Tibial nerve (tissue), 4 donors: ENCODE data around the gene CNOT2. TPM values are rescaled to one million over a fixed set of nuclear protein-coding genes. Genes with fewer than 3 reads are reported as not detected.

ENCODE experiments used
- DNase-seq, 2 donors: peaks; one replicate each; pipeline ENCODE4 v3.0.0-alpha.2; 2019; ENCODE audit warnings: low spot score in 2 of 2
- H3K27ac ChIP-seq, 4 donors: fragments of 200-600 bp; sonication (generic) in 3 of 4; one replicate each; pipeline ENCODE4 v1.5.1; 2017 to 2019; ENCODE audit warnings: mild to moderate bottlenecking in 1 of 4
- H3K27me3 ChIP-seq, 2 donors: fragments of 200-600 bp; sonication (generic) in 1 of 2; one replicate each; pipeline versions ENCODE4 v1.5.1 to v1.6.0; 2017 to 2019
- H3K36me3 ChIP-seq, 3 donors: fragments of 200-600 bp; sonication (generic); one replicate each; pipeline ENCODE4 v1.5.1; 2018 to 2019
- H3K4me1 ChIP-seq, 4 donors: fragments of 200-600 bp; sonication (generic) in 3 of 4; one replicate each; pipeline ENCODE4 v1.5.1; 2017 to 2019
- H3K4me3 ChIP-seq, 4 donors: fragments of 200-600 bp; sonication (generic) in 3 of 4; one replicate each; pipeline ENCODE4 v1.5.1; 2017 to 2019; ENCODE audit warnings: mild to moderate bottlenecking in 1 of 4, moderate library complexity in 1 of 4
- H3K9me3 ChIP-seq, 4 donors: fragments of 200-600 bp; sonication (generic) in 3 of 4; one replicate each; pipeline ENCODE4 v1.5.1; 2017 to 2019
- EP300 ChIP-seq, 2 donors: sonication (generic); formaldehyde crosslinking; IDR thresholded peaks; one replicate each; pipeline ENCODE4 v1.6.1; 2017; ENCODE audit warnings: antibody characterized with exemption in 2 of 2, mild to moderate bottlenecking in 1 of 2
- POLR2A ChIP-seq, 2 donors: fragments of 450-650 bp; IDR thresholded peaks; one replicate each; pipeline ENCODE4 v1.6.1; 2017; ENCODE audit warnings: antibody characterized with exemption in 2 of 2, mild to moderate bottlenecking in 2 of 2, moderate library complexity in 2 of 2
- WGBS, 2 donors: methylation state at CpG; one replicate each; pipeline ENCODE4 v1.1.5; 2018; 5-methylcytosine and 5-hydroxymethylcytosine counted together
- total RNA-seq, 4 donors: library from RNA; depleted of rRNA; stranded (reverse); fragments of >200 nt; gene quantifications; one replicate each; pipeline ENCODE4 v1.1.0, GENCODE V29; 2016
- TF ChIP-seq, protein P1 (sequence below), 5 experiments: fragments of 200-600 bp in 3 of 5; fragments of 450-650 bp in 2 of 5; sonication (generic) in 3 of 5; IDR thresholded peaks; one replicate each; pipeline ENCODE4 v1.5.1; 2016 to 2019; ENCODE audit warnings: antibody characterized with exemption in 5 of 5, mild to moderate bottlenecking in 3 of 5, moderate library complexity in 2 of 5

Gene CNOT2
- total RNA-seq, 4 donors from 2014 or later = 80.6 to 164 (median 132) TPM

DNA sequence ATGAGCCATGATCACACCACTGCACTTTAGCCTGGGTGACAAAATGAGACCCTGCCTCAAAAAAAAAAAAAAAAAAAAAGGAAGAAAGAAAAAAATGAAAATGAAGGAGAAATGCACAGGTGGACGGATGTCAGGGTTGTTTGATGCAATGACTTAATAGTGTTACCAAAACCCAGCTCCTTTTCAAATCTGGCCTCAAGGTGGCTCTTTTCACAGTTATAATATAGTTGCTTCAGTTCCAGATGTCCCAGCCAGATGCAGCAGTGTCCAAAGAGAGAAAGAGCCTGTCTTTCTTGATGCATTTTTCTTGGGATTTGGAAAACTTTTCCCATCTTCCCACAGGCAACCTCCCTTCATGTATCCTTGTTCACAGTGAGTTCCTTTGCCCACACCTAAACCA, 159.4 kb downstream of the CNOT2 start:
- 86 to 91% methylated on average over 1 of the region's 1 CpG for WGBS, 2 donors
- peaks cover 0 to 39% (median 0%) of the 10 kb centered on the region in 3 donors for H3K36me3 ChIP-seq
- TF ChIP-seq, protein P1, sequence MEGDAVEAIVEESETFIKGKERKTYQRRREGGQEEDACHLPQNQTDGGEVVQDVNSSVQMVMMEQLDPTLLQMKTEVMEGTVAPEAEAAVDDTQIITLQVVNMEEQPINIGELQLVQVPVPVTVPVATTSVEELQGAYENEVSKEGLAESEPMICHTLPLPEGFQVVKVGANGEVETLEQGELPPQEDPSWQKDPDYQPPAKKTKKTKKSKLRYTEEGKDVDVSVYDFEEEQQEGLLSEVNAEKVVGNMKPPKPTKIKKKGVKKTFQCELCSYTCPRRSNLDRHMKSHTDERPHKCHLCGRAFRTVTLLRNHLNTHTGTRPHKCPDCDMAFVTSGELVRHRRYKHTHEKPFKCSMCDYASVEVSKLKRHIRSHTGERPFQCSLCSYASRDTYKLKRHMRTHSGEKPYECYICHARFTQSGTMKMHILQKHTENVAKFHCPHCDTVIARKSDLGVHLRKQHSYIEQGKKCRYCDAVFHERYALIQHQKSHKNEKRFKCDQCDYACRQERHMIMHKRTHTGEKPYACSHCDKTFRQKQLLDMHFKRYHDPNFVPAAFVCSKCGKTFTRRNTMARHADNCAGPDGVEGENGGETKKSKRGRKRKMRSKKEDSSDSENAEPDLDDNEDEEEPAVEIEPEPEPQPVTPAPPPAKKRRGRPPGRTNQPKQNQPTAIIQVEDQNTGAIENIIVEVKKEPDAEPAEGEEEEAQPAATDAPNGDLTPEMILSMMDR (IDR thresholded peaks at IDR 0.05) = no peak
- TF ChIP-seq POLR2A (IDR thresholded peaks at IDR 0.05) = no peak
- TF ChIP-seq EP300 (IDR thresholded peaks at IDR 0.05) = no peak

DNA sequence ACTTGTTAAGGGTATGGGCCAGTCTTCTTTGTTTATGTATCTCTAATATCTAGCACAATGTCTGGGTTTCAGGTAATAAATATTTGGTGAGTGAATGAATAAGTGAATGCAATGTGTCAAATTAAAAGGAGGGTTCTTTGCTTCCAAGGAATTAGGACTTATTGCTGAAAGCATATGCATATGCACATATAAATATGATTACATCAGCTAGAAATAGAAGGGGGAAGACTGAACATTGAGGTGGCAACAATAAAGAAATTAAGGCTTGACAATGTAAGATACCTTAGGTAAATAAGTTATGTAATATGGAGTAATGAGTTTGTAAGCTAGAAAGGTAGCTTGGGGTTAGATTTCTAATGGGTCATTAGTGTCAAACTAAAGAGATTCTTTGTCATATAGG, 160.6 kb downstream of the CNOT2 start:
- no peak overlapping the region for H3K27ac ChIP-seq
- H3K36me3 ChIP-seq = peaks cover 0 to 39% (median 0%) of the 10 kb centered on the region in 3 donors
- H3K9me3 ChIP-seq = no peaks in the 10 kb centered on the region
- no peak overlapping the region for H3K4me3 ChIP-seq
- TF ChIP-seq POLR2A (IDR thresholded peaks at IDR 0.05) = no peak
- TF ChIP-seq, protein P1 (IDR thresholded peaks at IDR 0.05) = no peak
- no peak for TF ChIP-seq EP300 (IDR thresholded peaks at IDR 0.05)
- no peaks in the 10 kb centered on the region for H3K4me1 ChIP-seq
- no peaks in the 10 kb centered on the region for H3K27me3 ChIP-seq
- DNase-seq = no peak

More for the DNA sequence above, 159.4 kb downstream of the CNOT2 start:
- H3K4me1 ChIP-seq = no peaks in the 10 kb centered on the region
- no peak overlapping the region for H3K4me3 ChIP-seq
- no peak overlapping the region for H3K27ac ChIP-seq
- no peaks in the 10 kb centered on the region for H3K27me3 ChIP-seq
- no peaks in the 10 kb centered on the region for H3K9me3 ChIP-seq
- DNase-seq = no peak

Other genes with a start within 250 kb of the CNOT2 start
- gene KCNMB4, start 122.9 kb downstream of the CNOT2 start, total RNA-seq = 10 to 100 TPM; 13.8 to 38.5 (median 25.4) TPM